ENCODE data around the gene SLC17A9. TPM values are rescaled to one million over a fixed set of nuclear protein-coding genes. Genes with fewer than 3 reads are reported as not detected.

SLC17A9 gene, protein sequence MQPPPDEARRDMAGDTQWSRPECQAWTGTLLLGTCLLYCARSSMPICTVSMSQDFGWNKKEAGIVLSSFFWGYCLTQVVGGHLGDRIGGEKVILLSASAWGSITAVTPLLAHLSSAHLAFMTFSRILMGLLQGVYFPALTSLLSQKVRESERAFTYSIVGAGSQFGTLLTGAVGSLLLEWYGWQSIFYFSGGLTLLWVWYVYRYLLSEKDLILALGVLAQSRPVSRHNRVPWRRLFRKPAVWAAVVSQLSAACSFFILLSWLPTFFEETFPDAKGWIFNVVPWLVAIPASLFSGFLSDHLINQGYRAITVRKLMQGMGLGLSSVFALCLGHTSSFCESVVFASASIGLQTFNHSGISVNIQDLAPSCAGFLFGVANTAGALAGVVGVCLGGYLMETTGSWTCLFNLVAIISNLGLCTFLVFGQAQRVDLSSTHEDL
- total RNA-seq: 1 to 10 TPM; 5.2 to 7.0 TPM

DNA sequence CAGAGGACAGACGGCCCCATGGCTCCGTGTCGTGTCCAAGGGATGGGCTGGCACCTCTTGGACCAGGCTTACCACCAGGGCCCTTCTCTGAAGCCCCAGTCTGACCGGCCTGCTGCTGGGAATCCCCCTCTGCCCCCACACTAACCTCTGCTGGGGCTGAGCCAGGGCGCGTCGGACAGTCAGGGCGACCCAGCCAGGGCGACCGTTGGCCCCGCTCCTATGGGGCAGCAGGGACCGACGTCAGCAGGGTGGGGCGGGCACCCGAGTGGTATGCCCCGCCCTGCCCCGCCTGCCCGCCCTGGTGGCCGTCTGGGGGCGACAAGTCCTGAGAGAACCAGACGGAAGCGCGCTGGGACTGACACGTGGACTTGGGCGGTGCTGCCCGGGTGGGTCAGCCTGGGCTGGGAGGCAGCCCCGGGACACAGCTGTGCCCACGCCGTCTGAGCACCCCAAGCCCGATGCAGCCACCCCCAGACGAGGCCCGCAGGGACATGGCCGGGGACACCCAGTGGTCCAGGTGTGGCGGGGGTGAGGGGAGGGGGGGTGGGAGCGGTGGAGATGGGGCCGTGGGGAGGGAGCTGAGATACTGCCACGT, at the start of gene SLC17A9:
TSS of gene SLC17A9 (plus strand) at position 337 of the 595 bp plus-strand sequence. CDS start at position 459, 122 bp downstream.
- Mint-ChIP-seq H3K9me3 (no peaks in the 10 kb centered on the region), H3K36me3 (ENCODE audit: low read depth) (peaks cover 34% of the 10 kb centered on the region), H3K27me3 (no peaks in the 10 kb centered on the region), H3K4me3 (peak within 1 kb of the TSS; percentile 84), H3K4me1 (peaks cover 9% of the 10 kb centered on the region), H3K27ac (peak within 1 kb of the TSS; percentile 94)
- peak; percentile 70 for ATAC-seq (replicated peaks)

DNA sequence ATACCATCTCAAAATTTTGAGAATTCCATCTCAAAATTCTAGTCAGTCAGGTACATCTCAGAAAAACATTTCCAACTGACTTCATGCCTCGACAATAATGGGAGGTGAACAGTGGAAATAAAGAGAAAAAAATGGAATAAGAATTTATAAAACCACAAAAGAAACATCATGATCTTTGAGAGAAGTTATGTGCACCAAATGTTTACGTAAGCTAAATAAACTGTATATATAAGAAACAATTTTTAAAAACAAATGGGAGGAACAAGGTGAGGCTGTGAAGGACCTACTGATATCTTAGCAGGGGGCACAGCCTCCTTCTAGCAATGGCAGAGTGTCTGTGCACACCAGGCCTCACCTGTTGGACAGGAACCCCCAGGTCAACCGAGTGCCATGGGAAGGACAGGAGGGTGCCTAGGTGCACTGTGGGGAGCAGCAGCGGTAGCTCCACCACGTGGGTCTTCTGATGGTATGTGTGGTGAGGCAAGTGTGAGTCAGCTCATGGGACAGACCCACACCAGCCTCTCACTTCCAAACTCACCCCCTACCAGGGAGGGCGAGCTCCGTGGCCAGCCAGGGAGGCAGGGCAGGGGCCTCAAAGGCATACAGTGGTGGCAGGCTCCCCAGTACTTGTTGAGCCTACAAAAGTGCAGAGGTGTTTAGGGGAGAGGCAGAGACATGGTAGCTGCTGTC, 49.4 kb upstream of the SLC17A9 start:
- peak; percentile 73 for ATAC-seq (replicated peaks)
- no peak overlapping the region for H3K4me3 Mint-ChIP-seq
- peak overlapping the region; percentile 19 for H3K27ac Mint-ChIP-seq
- peaks cover 79% of the 10 kb centered on the region for H3K36me3 Mint-ChIP-seq (ENCODE audit: low read depth)
- peaks cover 28% of the 10 kb centered on the region for H3K4me1 Mint-ChIP-seq
- no peaks in the 10 kb centered on the region for H3K27me3 Mint-ChIP-seq
- H3K9me3 Mint-ChIP-seq: no peaks in the 10 kb centered on the region

DNA sequence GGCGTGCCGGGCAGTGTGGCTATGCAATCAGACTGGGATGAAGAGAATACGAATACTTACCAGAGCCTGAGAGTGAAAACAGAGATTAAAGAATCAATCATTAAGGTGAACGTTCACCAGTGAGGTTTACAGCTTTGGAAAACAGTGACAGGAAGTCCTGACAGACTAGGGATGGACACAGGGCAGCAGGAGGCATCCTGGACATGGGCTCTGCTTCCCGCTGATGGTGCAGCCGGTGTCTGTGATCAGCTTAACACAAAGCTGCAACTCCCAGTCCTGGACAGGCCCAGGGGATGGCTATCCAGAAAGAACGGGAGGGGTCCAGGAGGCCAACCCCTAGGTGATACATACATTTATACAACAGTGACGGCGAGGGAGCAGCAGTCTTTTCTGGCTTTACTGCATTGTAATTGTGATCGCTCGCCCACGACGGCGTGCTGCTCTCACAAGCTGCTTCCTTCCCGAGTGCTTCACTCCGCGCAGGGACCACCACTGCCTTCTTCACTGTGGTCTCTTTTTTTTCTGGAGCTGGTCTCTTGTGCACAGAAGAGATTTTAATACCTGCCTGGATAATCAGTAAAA, 46.9 kb upstream of the SLC17A9 start:
- H3K36me3 Mint-ChIP-seq (ENCODE audit: low read depth): peaks cover 98% of the 10 kb centered on the region

DNA sequence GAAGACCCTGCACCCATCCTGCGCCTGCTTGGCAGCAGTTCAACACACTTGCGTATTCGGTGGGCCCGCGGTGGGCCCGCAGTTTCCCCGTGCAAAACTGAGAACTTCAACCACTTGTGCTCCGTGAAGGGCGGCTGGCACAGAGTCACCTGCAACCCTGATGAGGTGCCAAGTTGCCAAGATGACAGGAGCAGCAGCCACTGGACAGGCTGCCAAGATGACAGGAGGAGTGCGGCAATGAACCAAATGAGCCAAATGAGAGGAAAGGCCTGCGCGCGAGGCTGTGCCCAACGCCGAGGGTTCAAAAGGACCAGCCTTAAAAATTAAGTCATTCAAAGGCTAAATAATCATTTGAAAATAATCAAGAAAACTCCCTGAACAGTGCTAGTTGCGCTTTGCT, 46.3 kb upstream of the SLC17A9 start:
- Mint-ChIP-seq H3K36me3 (ENCODE audit: low read depth) (peaks cover 100% of the 10 kb centered on the region), H3K4me1 (peaks cover 16% of the 10 kb centered on the region), H3K9me3 (no peaks in the 10 kb centered on the region), H3K27ac (no peak overlapping the region), H3K4me3 (no peak overlapping the region), H3K27me3 (no peaks in the 10 kb centered on the region)
- ATAC-seq (replicated peaks): no peak

More for the DNA sequence above, 46.9 kb upstream of the SLC17A9 start:
- H3K27me3 Mint-ChIP-seq: no peaks in the 10 kb centered on the region
- H3K9me3 Mint-ChIP-seq: no peaks in the 10 kb centered on the region
- H3K27ac Mint-ChIP-seq: peak overlapping the region; percentile 37
- ATAC-seq (replicated peaks): no peak
- peaks cover 16% of the 10 kb centered on the region for H3K4me1 Mint-ChIP-seq
- no peak overlapping the region for H3K4me3 Mint-ChIP-seq

DNA sequence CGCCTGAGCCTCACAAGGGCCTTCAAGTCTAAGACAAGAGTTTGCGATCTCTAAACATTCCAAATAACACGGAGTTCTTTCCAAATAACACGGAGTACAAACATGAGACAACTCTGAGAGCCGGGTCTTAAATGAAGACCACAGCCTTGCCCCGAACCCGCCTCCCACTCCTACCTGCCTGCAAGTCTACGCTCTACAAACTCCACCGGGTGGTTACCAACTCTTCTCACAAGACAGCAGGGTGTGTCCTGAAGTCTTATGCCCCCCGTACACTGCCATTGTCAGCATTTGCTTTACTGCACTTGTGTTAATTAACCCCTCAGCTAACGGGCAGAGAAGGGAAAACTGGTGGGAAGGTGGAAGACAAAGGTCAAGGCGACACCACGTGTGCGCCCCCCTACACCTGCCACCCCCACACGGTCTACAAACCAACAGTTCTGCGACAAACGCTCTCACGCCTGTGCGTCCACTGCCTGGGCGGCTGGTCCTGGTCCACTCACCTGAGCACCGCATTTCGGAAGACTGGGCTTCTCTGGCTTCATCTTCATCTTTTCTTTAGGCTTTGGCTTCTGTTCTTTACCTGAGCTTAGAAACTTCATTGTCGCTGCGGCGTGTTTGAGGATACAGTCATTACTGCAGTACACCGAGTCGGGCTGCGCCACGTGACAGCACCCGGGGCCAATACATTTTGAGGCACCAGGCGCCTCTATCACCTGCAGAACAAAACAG, 45.7 kb upstream of the SLC17A9 start:
- Mint-ChIP-seq H3K27me3 (no peaks in the 10 kb centered on the region), H3K4me1 (peaks cover 16% of the 10 kb centered on the region), H3K9me3 (no peaks in the 10 kb centered on the region), H3K36me3 (ENCODE audit: low read depth) (peaks cover 100% of the 10 kb centered on the region), H3K27ac (peak overlapping the region; percentile 59), H3K4me3 (no peak overlapping the region)
- ATAC-seq (replicated peaks): peak; percentile 19

DNA sequence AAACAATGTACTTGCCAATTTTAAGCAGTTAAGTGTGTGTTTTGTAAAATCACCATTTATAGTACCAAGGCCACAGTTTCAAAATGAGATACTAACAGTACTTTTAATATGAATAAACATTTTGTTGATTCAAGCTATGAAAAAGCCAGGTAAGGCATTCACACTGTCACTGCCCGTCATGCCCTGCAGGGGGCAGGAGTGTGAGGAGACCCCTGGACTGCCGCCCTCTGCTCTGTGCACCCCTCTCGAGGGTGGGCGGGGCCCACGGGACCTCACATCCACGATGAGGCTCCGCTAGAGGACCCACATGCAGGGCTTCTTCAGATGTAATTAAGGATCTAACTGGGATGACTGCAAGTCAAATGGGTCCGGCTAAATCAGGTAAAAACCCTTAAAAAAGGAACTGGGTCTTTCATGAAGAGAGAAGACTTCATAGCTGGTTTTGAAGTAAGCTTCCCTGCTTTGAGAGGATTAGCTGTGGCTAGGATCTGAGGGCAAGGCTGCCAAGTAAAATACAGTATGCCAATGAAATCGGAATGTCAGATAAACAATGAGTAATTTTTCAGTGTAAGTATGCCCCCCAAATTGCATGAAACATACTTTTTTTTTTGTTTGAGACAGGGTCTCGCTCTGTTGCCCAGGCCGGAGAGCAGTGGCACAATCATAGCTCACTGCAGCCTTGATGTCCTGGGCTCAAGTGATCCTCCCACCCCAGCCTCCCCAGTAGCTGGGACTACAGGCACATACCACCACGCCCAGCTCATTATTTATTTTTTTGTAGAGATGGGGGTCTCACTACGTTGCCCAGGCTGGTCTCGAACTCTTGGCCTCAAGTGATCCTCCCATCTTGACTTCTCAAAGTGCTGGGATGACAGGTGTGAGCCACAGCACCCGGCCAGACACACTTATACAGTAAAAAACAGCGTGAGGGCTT, 44.9 kb upstream of the SLC17A9 start:
- no peaks in the 10 kb centered on the region for H3K27me3 Mint-ChIP-seq
- peak; percentile 41 for ATAC-seq (replicated peaks)
- no peak overlapping the region for H3K4me3 Mint-ChIP-seq
- H3K4me1 Mint-ChIP-seq: peaks cover 16% of the 10 kb centered on the region
- H3K27ac Mint-ChIP-seq: peak overlapping the region; percentile 59
- H3K9me3 Mint-ChIP-seq: no peaks in the 10 kb centered on the region
- H3K36me3 Mint-ChIP-seq (ENCODE audit: low read depth): peaks cover 99% of the 10 kb centered on the region

DNA sequence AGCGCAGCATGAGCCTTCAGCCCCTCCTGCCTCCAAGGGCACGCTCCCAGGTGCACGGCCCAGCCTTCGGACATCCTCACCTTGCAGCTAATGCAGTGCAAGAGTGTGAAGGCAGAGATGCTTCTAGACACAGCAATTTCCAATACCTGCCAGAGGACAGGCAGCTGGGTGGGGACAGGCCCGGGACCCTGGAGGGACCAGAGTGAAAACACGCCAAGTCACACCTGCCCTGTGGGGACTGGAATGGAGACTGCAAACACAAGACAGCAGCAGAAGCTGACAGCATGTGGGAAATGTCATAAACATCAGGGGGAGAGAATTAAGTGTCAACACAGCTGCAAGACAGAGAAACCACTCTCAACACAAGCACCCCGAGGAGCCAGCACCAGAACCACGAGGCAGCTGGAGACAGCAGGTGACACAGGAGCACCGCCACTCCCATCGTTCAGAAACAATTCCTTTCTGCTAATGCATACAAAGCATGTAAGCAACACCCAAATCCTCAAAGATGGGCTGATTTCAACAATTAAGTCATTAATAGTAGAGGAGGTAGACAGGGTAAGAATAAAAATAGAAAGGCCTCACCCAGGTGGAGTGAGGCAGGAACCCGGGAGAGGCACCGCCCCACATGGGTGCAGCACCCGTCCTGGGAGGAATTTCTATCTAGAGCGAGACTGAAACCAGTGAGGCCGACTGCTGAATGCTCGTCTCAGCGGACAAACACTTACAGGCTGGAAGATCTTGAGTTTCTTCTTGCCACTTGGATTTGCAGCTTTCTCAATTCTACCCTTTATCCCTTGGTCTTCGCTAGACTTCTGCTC, 43.3 kb upstream of the SLC17A9 start:
- Mint-ChIP-seq H3K27me3 (no peaks in the 10 kb centered on the region), H3K27ac (no peak overlapping the region)

DNA sequence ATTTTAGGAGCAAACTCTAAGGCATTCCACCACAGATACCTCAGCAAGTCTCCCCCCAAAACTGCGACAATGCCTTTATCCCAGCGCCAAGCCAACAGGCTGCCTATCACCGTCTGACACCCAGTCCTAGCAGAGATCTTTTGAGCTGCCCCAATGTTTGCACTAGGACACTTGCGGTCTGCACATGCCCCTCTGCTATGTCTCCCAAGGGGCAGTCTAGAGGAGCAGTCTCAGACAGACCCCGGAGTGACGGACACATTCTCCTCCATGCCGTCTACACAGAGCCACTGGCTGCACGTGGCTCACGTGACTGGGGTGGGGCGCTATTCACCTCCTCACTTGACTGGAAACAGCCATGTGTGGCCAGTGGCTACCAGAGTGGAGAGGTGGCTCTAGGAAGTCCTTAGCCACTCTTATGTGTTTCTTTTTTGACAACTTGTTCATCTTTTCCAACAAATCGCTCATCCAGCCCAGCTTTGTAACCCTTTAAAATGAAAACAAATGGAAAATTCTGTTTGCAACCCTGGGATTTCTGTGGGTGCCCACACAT, 42.2 kb upstream of the SLC17A9 start:
- Mint-ChIP-seq H3K27me3 (no peaks in the 10 kb centered on the region), H3K9me3 (no peaks in the 10 kb centered on the region), H3K27ac (peak overlapping the region; percentile 33), H3K36me3 (ENCODE audit: low read depth) (peaks cover 97% of the 10 kb centered on the region), H3K4me1 (peaks cover 13% of the 10 kb centered on the region), H3K4me3 (no peak overlapping the region)
- no peak for ATAC-seq (replicated peaks)

More for the DNA sequence above, 43.3 kb upstream of the SLC17A9 start:
- no peak for ATAC-seq (replicated peaks)
- H3K36me3 Mint-ChIP-seq (ENCODE audit: low read depth): peaks cover 99% of the 10 kb centered on the region
- H3K9me3 Mint-ChIP-seq: no peaks in the 10 kb centered on the region
- H3K4me1 Mint-ChIP-seq: peaks cover 13% of the 10 kb centered on the region
- H3K4me3 Mint-ChIP-seq: no peak overlapping the region

DNA sequence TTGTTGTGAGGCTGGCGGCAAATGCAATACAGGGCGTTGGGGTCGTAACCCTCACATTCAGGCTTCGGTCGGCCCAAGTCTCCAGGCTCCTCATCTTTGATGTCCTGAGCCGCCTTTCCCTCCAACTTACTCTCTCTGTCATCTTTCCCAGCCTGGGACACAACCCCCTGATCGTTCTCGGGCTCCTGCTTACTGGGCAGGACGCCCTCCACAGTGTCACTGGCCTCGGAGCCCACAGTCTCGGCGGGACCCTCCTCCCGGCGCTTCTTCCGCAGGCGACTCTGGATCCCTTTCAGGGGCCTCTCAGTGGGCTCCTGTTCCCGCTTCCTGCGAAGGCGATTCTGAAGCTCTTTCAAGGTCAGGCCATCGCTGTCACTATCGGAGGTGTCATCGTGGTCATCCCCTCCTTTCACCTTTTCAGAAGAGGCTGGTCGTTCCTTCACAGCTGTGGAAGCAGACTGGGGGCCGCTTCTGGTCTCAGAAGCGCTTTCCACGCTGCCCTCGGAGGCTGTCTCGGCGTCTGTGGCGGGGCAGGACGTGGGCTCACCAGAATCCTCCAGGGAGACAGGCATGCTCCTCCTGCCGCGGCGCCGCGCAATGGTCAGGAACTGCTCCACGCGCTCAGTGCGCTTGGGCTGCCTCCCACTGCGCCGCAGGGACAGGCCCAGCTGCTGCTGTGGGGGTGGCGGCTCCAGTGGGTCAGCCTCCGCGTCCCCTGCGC, 41.6 kb upstream of the SLC17A9 start:
- ATAC-seq (replicated peaks): no peak
- H3K4me3 Mint-ChIP-seq: no peak overlapping the region
- peaks cover 18% of the 10 kb centered on the region for H3K4me1 Mint-ChIP-seq
- H3K27me3 Mint-ChIP-seq: no peaks in the 10 kb centered on the region
- H3K27ac Mint-ChIP-seq: peak overlapping the region; percentile 33
- H3K36me3 Mint-ChIP-seq (ENCODE audit: low read depth): peaks cover 96% of the 10 kb centered on the region
- H3K9me3 Mint-ChIP-seq: no peaks in the 10 kb centered on the region

DNA sequence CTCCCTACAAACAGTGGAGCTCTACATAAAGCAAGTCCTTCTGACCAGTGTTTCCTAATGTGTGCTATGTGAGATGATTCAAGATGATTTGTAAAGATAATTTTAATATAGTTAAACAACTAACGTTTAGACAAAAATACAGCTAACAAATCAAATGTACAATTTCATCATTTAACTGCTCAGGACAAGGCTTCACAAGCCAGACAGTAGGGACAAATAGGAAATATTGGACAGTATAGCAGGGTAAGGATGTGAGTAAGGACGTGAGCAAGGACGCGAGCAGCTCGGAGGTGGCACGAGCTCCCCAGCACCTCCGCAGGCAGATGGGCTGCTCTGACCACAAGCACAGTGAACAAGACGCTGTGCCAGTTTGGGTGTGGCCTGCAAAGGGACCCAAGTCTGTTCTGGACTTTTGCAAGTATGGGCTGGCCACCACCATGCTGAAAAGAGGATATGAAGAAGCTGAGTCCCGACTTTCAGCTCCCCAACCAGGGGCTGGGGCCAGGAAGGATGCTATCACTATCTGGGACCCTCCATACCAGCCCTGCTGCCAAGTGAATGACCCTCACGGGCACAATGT, 40.7 kb upstream of the SLC17A9 start:
- peaks cover 91% of the 10 kb centered on the region for H3K36me3 Mint-ChIP-seq (ENCODE audit: low read depth)

DNA sequence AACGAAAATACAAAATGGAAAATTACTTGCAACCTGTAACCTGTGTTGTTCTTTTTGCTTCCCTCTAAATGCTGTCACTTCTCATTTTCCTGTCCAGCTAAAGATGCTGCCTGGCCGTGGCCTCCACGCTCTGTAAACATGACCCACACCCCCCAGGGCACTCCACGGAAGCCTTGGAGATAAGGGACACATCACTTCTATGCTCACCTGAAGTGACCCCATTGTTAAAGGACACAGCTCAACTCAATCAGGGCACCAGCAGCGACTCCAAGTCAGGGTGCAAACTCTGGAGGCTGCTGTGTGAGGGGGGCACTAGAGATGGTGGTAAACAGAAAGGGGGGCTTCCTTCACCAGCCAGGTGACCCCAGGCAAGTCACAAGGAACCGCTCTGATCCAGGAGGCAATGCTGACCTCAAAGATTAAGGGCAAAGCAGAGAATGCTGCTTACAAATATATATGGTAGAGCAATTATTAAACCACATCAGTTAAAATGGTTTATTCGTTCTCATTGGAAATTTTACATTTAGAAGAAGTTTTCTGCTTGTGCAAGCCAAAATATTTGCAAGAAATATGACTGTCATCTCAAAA, 39.4 kb upstream of the SLC17A9 start:
- no peak for ATAC-seq (replicated peaks)
- Mint-ChIP-seq H3K27ac (no peak overlapping the region), H3K4me3 (no peak overlapping the region), H3K36me3 (ENCODE audit: low read depth) (peaks cover 89% of the 10 kb centered on the region), H3K9me3 (no peaks in the 10 kb centered on the region), H3K27me3 (no peaks in the 10 kb centered on the region), H3K4me1 (peaks cover 33% of the 10 kb centered on the region)

More for the DNA sequence above, 40.7 kb upstream of the SLC17A9 start:
- Mint-ChIP-seq H3K4me1 (peaks cover 22% of the 10 kb centered on the region), H3K4me3 (no peak overlapping the region), H3K27me3 (no peaks in the 10 kb centered on the region), H3K27ac (no peak overlapping the region), H3K9me3 (no peaks in the 10 kb centered on the region)
- ATAC-seq (replicated peaks): no peak

Data from activated T-helper 17 cell treated with anti-CD3 and anti-CD28 coated beads, Interleukin-2, amount 50 U/mL, for 72 hours (primary cell).